ENCODE measurements around the gene IARS1. TPM values are rescaled to one million over a fixed set of nuclear protein-coding genes. Genes with fewer than 3 reads are reported as not detected.

The IARS1 gene
- total and polyA plus RNA-seq, 10 of the 15 experiments (the other 5 are each of a cell fraction or from before 2014, with no cell fraction given) = 71.0 to 227 (median 153) TPM

- Histone ChIP-seq H4K20me1 (ENCODE audit: control insufficient read depth, insufficient read depth) (no peaks in the 10 kb centered on the region), H3K79me2 (ENCODE audit: control insufficient read depth, insufficient read depth, low read length) (peaks cover 64% of the 10 kb centered on the region), H3K27ac (ENCODE audit: control insufficient read depth, insufficient read depth) (peak overlapping the region; percentile 71), H3K27me3 (replicated peaks in 1 of 2; ENCODE audit: control insufficient read depth in 2 of 2, insufficient read depth in 2 of 2, low read length in 1 of 2) (no peaks in the 10 kb centered on the region), H3K4me3 (peak overlapping the region; percentile 81), H3K36me3 (ENCODE audit: control insufficient read depth in 2 of 2, insufficient read depth in 2 of 2, low read length in 1 of 2) (peaks cover 0 to 8% of the 10 kb centered on the region in 2 experiments; a peak in 3 of 4 replicates), H3K4me1 (ENCODE audit: control insufficient read depth, insufficient read depth, low read length) (peaks cover 14% of the 10 kb centered on the region), H3K9me3 (replicated peaks; ENCODE audit: control insufficient read depth, insufficient read depth, low read length) (no peaks in the 10 kb centered on the region), H3K4me2 (ENCODE audit: control insufficient read depth, insufficient read depth) (peak overlapping the region; percentile 97), H2AFZ (ENCODE audit: control insufficient read depth, low read depth, low read length) (no peak overlapping the region), H3K9ac (ENCODE audit: control insufficient read depth, insufficient read depth, low read length) (peak overlapping the region; percentile 88)
- ChIA-PET SMC1A (ENCODE audit: uncharacterized antibody, unreplicated experiment) (no interaction called here), CTCF (interaction anchor here (0.7 kb wide), 1 partner anchor 154 kb away, joined by 3 read pairs; no protein-coding TSS in a partner anchor), RAD21 (ENCODE audit: unreplicated experiment) (no interaction called here), POLR2A (interaction anchor here (3.4 kb wide), 1 partner anchor 33 kb away, joined by 9 read pairs; the partner anchor contains the start of genes CENPP and NOL8)
- DNase-seq (ENCODE audit: low read depth, low spot score) (no peak), ATAC-seq (no peak), FAIRE-seq (no peak)
- intact Hi-C loops (cut with micrococcal nuclease; ENCODE audit: unreplicated experiment) (no loop called here), in situ Hi-C loops (cut with MboI) (no loop called here)
- TF ChIP-seq GABPA (IDR thresholded peaks at IDR 0.05; ENCODE audit: low read depth) = no peak
- TF ChIP-seq GATAD2B (conservative IDR thresholded peaks at IDR 0.05; ENCODE audit: low read depth) = no peak
- no peak for TF ChIP-seq MYC (IDR thresholded peaks at IDR 0.05; ENCODE audit: insufficient read depth, insufficient read length, insufficient replicate concordance, low read length, severe bottlenecking)
- no peak for TF ChIP-seq PAX8 (IDR thresholded peaks at IDR 0.05)
- TF ChIP-seq SUPT20H (IDR thresholded peaks at IDR 0.05; ENCODE audit: borderline replicate concordance, control insufficient read depth, low read depth, low read length) = no peak
- no peak for TF ChIP-seq ZSCAN29 (IDR thresholded peaks at IDR 0.05)
- TF ChIP-seq SMC3 (IDR thresholded peaks at IDR 0.05; ENCODE audit: borderline replicate concordance, low read length) = no peak
- WGBS (ENCODE audit: insufficient coverage, insufficient replicate concordance, low lambda C conversion rate, missing lambda C conversion rate) = 4% methylated on average over 5 of the region's 5 CpGs
- BruUV-seq (replicated peaks) = TSS peak; percentile 66
These were observed 482 bp downstream of the IARS1 start for GRCh38 chr9:92293075-92293354.
